Testis (tissue), 2 donors: Measurements from ENCODE around the gene MYDGF.

Experiments used
- CTCF ChIP-seq, 3 experiments: fragments of 450-650 bp in 2 of 3; fragments of 200-600 bp in 1 of 3; sonication (generic) in 1 of 3; IDR thresholded peaks; one replicate each; pipeline ENCODE4 v1.5.1; 2016 to 2019; ENCODE audit warnings: antibody characterized with exemption in 3 of 3, mild to moderate bottlenecking in 2 of 3, moderate library complexity in 1 of 3
- POLR2A ChIP-seq: fragments of 450-650 bp; IDR thresholded peaks from one replicate; pipeline ENCODE4 v1.6.1; 2017; ENCODE audit warnings: antibody characterized with exemption, mild to moderate bottlenecking, moderate library complexity

- TF ChIP-seq CTCF (IDR thresholded peaks at IDR 0.05) (no peak), POLR2A (no peak)
These were observed 21.2 kb upstream of the MYDGF start for GRCh38 chr19:4691373-4691772.
